WERI-Rb-1 (cell line): Measurements from ENCODE around the gene CREBZF.
"Not testable (repeated sequence)": the region's sequence is repeated elsewhere in the genome, so short reads cannot be mapped to it uniquely, and the experiment has no call there.

Experiments
- DNase-seq: peaks from one replicate; pipeline ENCODE4 v3.0.0-alpha.2; 2020
- H3K27ac ChIP-seq: fragments of 250-450 bp; sonication (Bioruptor Pico); 2 replicates; pipeline ENCODE4 v1.5.1; 2020; ENCODE audit warnings: mild to moderate bottlenecking, moderate library complexity
- H3K27me3 ChIP-seq: fragments of 250-450 bp; sonication (Bioruptor Pico); 2 replicates; pipeline ENCODE4 v1.5.1; 2021; ENCODE audit warnings: mild to moderate bottlenecking, low read depth, moderate library complexity; ENCODE audit not compliant: insufficient read depth, severe bottlenecking
- H3K36me3 ChIP-seq: fragments of 250-450 bp; sonication (Bioruptor Pico); 2 replicates; pipeline ENCODE4 v1.5.1; 2020; ENCODE audit warnings: mild to moderate bottlenecking, moderate library complexity
- H3K4me3 ChIP-seq: 2 replicates; pipeline ENCODE4 v1.5.1; 2011; ENCODE audit warnings: low read depth, mild to moderate bottlenecking, control low read depth, low read length
- H3K9me3 ChIP-seq: fragments of 250-450 bp; sonication (Bioruptor Pico); 2 replicates; pipeline ENCODE4 v1.5.1; 2021; ENCODE audit warnings: mild to moderate bottlenecking, moderate library complexity; ENCODE audit not compliant: severe bottlenecking
- TF ChIP-seq, protein P1 (sequence below): IDR thresholded peaks from 2 replicates; pipeline ENCODE4 v1.5.1; 2011; ENCODE audit warnings: low read depth, mild to moderate bottlenecking, control low read depth, inconsistent platforms, low read length

The CREBZF gene

DNA sequence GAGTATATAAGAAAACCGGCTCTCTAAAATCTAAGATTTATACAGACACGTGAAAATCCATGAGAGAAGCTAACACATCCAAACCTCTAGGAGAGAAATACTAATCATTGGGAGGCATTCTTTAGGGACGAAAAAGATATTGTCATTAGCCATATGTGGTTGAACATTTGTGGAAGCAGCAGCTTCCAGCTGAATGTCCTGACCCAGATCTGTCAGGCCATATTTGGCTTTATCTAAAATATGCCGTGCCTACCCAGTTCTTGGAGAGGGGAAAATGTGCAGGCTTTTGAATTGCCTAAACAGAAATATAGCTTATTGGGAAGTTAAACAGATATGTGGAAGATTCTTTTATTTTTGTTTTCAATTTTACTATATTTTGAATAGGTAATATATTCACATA lies 14.6 kb upstream of the CREBZF start:
- no peaks in the 10 kb centered on the region for H3K9me3 ChIP-seq
- no peak for DNase-seq
- TF ChIP-seq, protein P1, sequence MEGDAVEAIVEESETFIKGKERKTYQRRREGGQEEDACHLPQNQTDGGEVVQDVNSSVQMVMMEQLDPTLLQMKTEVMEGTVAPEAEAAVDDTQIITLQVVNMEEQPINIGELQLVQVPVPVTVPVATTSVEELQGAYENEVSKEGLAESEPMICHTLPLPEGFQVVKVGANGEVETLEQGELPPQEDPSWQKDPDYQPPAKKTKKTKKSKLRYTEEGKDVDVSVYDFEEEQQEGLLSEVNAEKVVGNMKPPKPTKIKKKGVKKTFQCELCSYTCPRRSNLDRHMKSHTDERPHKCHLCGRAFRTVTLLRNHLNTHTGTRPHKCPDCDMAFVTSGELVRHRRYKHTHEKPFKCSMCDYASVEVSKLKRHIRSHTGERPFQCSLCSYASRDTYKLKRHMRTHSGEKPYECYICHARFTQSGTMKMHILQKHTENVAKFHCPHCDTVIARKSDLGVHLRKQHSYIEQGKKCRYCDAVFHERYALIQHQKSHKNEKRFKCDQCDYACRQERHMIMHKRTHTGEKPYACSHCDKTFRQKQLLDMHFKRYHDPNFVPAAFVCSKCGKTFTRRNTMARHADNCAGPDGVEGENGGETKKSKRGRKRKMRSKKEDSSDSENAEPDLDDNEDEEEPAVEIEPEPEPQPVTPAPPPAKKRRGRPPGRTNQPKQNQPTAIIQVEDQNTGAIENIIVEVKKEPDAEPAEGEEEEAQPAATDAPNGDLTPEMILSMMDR: no peak

DNA sequence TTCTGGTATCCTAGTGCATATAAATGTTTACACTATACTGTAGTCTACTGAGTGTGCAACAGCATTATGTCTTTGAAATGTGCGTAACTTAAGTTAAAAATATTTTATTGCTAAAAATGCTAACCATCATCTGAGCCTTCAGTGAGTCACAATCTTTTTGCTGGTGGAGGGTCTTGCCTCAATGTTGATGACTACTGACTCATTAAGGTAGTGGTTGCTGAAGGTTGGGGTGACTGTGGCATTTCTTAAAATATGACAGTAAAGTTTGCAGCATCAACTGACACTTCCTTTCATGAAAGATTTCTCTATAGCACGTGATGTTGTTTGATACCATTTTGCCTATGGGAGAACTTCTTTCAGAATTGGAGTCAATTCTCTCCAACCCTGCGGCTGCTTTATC lies 8.5 kb upstream of the CREBZF start:
- Histone ChIP-seq H3K27ac (no peak overlapping the region), H3K36me3 (no peaks in the 10 kb centered on the region), H3K9me3 (peaks cover 7% of the 10 kb centered on the region), H3K27me3 (no peaks in the 10 kb centered on the region), H3K4me3 (no peak overlapping the region)
- TF ChIP-seq, protein P1: no peak
- DNase-seq: no peak

More for the DNA sequence above, 14.6 kb upstream of the CREBZF start:
- H3K4me3 ChIP-seq: no peak overlapping the region
- no peaks in the 10 kb centered on the region for H3K27me3 ChIP-seq
- H3K27ac ChIP-seq: no peak overlapping the region; the same call in 1 of the 2 replicates
- no peaks in the 10 kb centered on the region for H3K36me3 ChIP-seq

DNA sequence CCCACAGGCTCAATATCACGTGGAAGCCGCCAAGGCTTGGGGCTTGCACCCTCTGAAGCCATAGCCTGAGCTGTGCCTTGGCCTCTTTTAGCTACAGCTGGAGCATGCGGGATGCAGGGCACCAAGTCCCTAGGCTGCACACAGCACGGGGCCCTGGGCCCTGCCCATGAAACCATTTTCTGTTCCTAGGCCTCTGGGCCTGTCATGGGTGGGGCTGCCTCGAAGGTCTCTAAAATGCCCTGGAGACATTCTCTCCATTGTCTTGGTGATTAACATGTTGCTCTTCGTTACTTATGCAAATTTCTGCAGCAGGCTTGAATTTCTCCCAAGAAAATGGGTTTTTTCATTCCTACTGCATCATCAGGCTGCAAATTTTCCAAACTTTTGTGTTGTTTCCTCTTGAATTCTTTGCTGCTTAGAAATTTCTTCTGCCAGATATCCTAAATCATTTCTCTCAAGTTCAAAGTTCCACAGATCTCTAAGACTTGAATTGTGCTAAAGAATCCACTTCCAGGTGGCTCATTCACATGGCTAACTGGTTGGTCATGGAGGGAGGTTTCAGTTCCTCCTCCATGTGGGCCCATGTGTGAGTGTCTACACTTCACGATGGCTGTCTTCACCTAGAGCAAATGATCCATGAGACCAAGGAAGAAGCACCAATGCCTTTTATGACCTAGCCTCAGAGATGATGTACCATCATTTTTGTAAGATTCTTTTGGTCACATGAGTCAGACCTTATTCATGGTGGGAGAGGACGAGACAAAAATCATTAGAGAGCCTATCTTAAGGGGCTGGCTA lies 7.4 kb upstream of the CREBZF start:
- peaks cover 7% of the 10 kb centered on the region for H3K9me3 ChIP-seq
- no peaks in the 10 kb centered on the region for H3K36me3 ChIP-seq
- H3K27ac ChIP-seq: no peak overlapping the region
- H3K27me3 ChIP-seq: no peaks in the 10 kb centered on the region
- H3K4me3 ChIP-seq: no peak overlapping the region
- no peak for DNase-seq
- TF ChIP-seq, protein P1: no peak

DNA sequence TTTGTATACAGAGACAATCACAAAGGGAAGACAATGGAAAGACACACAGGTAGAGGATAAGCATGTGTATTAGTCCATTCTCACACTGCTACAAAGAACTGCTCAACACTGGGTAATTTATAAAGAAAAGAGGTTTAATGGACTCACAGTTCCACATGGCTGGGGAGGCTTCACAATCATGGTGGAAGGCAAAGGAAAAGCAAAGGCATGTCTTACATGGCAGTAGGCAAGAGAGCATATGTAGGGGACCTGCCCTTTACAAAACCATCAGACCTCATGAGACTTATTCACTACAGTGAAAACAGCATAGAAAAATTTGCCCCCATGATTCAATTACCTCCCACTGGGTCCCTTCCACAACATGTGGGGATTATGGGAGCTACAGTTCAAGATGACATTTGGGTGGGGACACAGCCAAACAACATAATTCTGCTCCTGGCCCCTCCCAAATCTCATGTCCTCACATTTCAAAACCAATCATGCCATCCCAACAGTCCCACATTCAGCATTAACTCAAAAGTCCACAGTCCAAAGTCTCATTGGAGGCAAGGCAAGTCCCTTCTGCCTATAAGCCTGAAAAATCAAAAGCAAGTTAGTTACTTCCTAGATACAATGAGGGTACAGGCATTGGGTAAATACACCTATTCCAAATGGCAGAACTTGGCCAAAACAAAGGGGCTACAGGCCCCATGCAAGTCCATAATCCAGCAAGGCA lies 6.2 kb upstream of the CREBZF start:
- not testable (repeated sequence) for H3K4me3 ChIP-seq, DNase-seq, H3K27me3 ChIP-seq, H3K9me3 ChIP-seq, H3K27ac ChIP-seq, H3K36me3 ChIP-seq

DNA sequence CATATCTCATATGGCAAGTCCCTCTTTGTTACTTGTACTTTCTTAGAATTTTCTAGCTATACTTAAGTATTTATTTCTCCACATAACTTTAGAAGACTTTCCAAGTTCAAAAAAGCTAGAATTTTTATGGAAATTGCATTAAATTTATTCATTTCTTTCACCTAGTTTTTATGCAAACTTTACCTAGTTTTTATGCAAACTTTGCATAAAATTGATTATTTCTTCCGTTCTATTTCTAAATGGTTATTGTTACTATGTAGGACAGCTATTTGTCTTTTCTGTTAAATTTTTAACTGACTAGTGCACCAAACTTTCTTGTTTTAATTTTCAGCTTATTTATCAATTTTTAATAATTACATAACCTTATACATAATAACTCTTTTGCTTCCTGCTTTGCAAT lies 3.2 kb upstream of the CREBZF start:
- DNase-seq: no peak
- TF ChIP-seq, protein P1: no peak
- Histone ChIP-seq H3K27ac (no peak overlapping the region), H3K36me3 (peaks cover 16% of the 10 kb centered on the region), H3K27me3 (no peaks in the 10 kb centered on the region), H3K4me3 (no peak overlapping the region), H3K9me3 (peaks cover 2% of the 10 kb centered on the region)

DNA sequence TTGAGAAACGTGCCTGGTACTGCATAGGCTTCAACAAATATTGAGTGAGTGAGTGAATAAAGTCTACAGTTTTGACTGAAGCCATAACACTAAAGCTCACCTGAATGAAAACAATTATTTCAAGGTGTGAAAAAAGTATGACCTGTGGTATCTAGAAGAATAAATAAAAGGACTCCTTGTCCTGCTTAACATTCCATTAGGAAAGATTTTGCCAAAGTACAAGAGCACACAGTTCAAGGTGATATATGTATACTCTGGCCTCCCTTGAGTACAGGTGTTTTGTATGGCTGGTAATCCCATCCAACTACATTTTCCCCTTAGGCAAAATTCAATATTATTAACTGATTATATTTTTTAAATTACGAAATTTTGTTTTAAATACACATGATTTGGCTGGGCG lies 1.8 kb upstream of the CREBZF start:
- Histone ChIP-seq H3K4me3 (no peak overlapping the region), H3K27me3 (no peaks in the 10 kb centered on the region), H3K36me3 (peaks cover 29% of the 10 kb centered on the region), H3K27ac (no peak overlapping the region), H3K9me3 (peaks cover 2% of the 10 kb centered on the region)
- DNase-seq: no peak
- TF ChIP-seq, protein P1: no peak
